SK-MEL-5 (cell line): ENCODE results near the gene SLC5A4. TPM values are rescaled to one million over a fixed set of nuclear protein-coding genes. Genes with fewer than 3 reads are reported as not detected.

Source experiments
- DNase-seq: peaks from one replicate; pipeline ENCODE4 v3.0.0-alpha.2; 2016; ENCODE audit warnings: low read depth, low spot score
- in situ Hi-C: cut with HindIII; loops from 2 replicates; pipeline ENCODE4 v1.10.0; 2016; ENCODE audit warnings: low sequenced_read_pairs, high pct_unique_total_duplicates, low pct_unique_long_range_greater_than_20kb
- small RNA-seq, 2 experiments: library from RNA; depleted of rRNA; stranded (forward); fragments of <200 nt; gene quantifications; one replicate each; pipeline ENCODE3, GENCODE V24; 2014
- total RNA-seq: library from RNA; depleted of rRNA; stranded (reverse); fragments of >200 nt; shearing (Covaris generic); gene quantifications from 2 replicates; pipeline ENCODE4 v1.2.3, GENCODE V29; 2014; rRNA removed

The SLC5A4 gene
- total RNA-seq, 1 experiment from 2014 or later: 146 TPM

DNA sequence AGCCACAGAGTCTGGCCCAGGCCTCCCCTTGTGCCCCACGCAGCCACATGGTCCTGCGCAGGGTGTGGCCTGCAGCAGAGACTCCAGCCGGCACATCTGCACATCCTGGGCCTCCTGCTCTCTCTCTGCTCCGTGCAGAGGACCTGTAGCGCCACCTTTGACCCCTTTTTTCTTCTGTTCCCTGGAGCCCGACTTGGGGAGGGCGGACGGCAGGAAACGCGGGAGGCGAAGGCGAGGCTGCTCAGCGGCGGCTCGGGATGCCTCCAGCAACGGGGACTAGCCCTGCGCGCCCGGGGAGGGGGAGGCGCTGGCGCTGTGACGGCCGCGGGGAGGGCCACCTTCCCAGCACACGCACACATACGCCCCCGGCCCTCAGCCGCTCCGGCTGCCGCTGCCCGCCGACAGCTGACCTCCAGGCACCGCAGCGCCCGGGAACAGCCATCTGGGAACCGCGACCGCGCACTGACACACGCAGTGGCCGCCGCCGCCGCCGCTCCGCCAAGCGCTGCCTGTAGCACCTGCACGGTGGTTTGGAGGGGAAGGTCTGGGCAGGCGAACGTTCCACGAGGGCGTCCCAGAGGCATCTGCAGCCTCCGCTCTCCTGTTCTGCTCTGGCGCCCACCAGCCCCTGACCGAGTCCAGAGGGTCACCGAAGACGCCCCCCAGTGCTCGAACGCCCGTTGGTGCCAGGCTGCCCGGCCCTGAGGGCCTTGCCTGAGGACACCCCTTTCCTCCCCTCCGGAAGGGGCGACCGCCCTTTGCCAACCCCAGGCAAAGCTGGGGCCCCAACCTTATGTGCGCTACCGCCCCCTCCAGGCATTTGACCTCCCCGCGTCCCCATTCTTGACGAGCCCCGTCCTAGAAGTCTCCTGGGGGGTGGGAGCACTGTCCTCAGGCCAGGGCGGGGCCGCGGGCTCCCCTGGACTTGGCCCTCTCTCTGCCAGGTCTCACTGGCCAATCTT lies 79.2 kb downstream of the SLC5A4 start:
- in situ Hi-C loops: no loop called here
- DNase-seq: no peak

DNA sequence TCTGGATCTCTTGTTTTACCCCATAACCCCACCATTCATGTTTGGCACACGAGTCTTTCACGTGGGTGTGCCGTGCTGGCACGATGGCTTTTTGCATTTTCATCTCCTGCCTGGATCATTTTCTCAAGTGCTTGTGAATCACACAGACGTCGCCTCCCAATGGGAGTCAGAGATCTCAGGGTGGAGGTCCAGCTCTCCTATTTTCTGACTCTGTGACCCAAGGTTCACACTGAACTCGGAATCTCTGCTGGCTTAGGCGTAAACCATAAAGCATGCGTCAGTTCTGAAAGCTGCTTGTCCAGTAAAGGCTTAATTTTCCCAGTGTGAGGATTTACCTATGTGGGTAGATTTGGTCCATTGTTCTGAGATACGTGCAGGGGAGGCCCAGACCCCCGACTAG lies 80.0 kb downstream of the SLC5A4 start:
- in situ Hi-C loops: no loop called here

More for the DNA sequence above, 80.0 kb downstream of the SLC5A4 start:
- no peak for DNase-seq

Small RNAs within 50 kb of the gene (small RNA-seq; reads per million reads assigned to genes)
- 0 reads per million in 2 experiments for gene RF02171

Other genes starting within 250 kb of the SLC5A4 start
- 0.19 and 0.24 TPM in 2 replicates for gene SLC5A1, start 212.1 kb downstream of the SLC5A4 start, total RNA-seq
- gene C22orf42, start 96.0 kb downstream of the SLC5A4 start, total RNA-seq: not detected in 2 replicates
- gene RFPL2, start 50.3 kb downstream of the SLC5A4 start, total RNA-seq: 4.1 and 5.3 TPM in 2 replicates
- gene RFPL3, start 102.5 kb upstream of the SLC5A4 start, total RNA-seq: not detected in 2 replicates
- gene RTCB, start 156.9 kb upstream of the SLC5A4 start, total RNA-seq: 188 and 212 TPM in 2 replicates
- gene BPIFC, start 209.1 kb upstream of the SLC5A4 start, total RNA-seq: not detected in 2 replicates
- gene FBXO7, start 219.5 kb upstream of the SLC5A4 start, total RNA-seq: 387 and 400 TPM in 2 replicates